A673 (cell line): ENCODE results near the gene FMN2. TPM values are rescaled to one million over a fixed set of nuclear protein-coding genes. Genes with fewer than 3 reads are reported as not detected.

Source experiments
- BruUV-seq: library from RNA; stranded (reverse); fragments of 400-500 nt; replicated peaks from 2 replicates; lab custom pipeline; 2021; lab: Mats Ljungman, UMichigan
- CTCF ChIA-PET: fragments of 300-600 bp; sonication (Branson Sonifier 250); formaldehyde crosslinking; loops from one replicate; lab custom pipeline; 2022; ENCODE audit warnings: antibody characterized with exemption; lab: Charles Lee
- POLR2A ChIA-PET: fragments of 300-600 bp; sonication (Branson Sonifier 250); formaldehyde crosslinking; loops from one replicate; lab custom pipeline; 2022; ENCODE audit warnings: antibody characterized with exemption; ENCODE audit not compliant: low non-redundant PET; lab: Charles Lee
- DNase-seq: peaks from one replicate; pipeline ENCODE4 v3.0.0-alpha.2; 2015; ENCODE audit warnings: low spot score
- H3K27ac ChIP-seq: fragments of 200-600 bp; sonication (generic); 2 replicates; pipeline ENCODE4 v1.5.1; 2016; ENCODE audit warnings: mixed run types, low read depth, mild to moderate bottlenecking, mixed read lengths, antibody characterized with exemption, low read length; ENCODE audit not compliant: poor library complexity, severe bottlenecking
- H3K27me3 ChIP-seq: fragments of 200-600 bp; sonication (generic); replicated peaks from 2 replicates; pipeline ENCODE4 v1.6.1; 2017; ENCODE audit warnings: mixed run types, low read depth, mild to moderate bottlenecking, mixed read lengths, antibody characterized with exemption, low read length; ENCODE audit not compliant: insufficient read depth, poor library complexity
- H3K36me3 ChIP-seq: fragments of 200-600 bp; sonication (generic); 2 replicates; pipeline ENCODE4 v1.6.1; 2016; ENCODE audit warnings: mixed run types, mild to moderate bottlenecking, mixed read lengths, antibody characterized with exemption, low read length; ENCODE audit not compliant: insufficient read depth, poor library complexity, severe bottlenecking
- H3K4me1 ChIP-seq: fragments of 200-600 bp; sonication (generic); 2 replicates; pipeline ENCODE4 v1.6.1; 2017; ENCODE audit warnings: mixed run types, mild to moderate bottlenecking, mixed read lengths, antibody characterized with exemption, low read length; ENCODE audit not compliant: insufficient read depth, poor library complexity, severe bottlenecking
- H3K4me3 ChIP-seq: fragments of 200-600 bp; sonication (generic); 2 replicates; pipeline ENCODE4 v1.5.1; 2016; ENCODE audit warnings: low read depth, mixed run types, mild to moderate bottlenecking, mixed read lengths, low read length; ENCODE audit not compliant: poor library complexity, severe bottlenecking
- H3K9me3 ChIP-seq: fragments of 200-600 bp; sonication (generic); 2 replicates; pipeline ENCODE4 v1.6.1; 2016; ENCODE audit warnings: mixed run types, low read depth, mild to moderate bottlenecking, mixed read lengths, antibody characterized with exemption, low read length; ENCODE audit not compliant: poor library complexity, severe bottlenecking
- EZH2 ChIP-seq: fragments of 200-600 bp; sonication (generic); IDR thresholded peaks from 2 replicates; pipeline ENCODE4 v1.6.1; 2017; ENCODE audit warnings: borderline replicate concordance, low read depth, mild to moderate bottlenecking, mixed read lengths, antibody characterized with exemption, low read length; ENCODE audit not compliant: poor library complexity, severe bottlenecking
- intact Hi-C: fragments of 100-400 bp; cut with micrococcal nuclease; formaldehyde crosslinking; loops from one replicate; pipeline ENCODE4 v1.10.0; 2022; ENCODE audit not compliant: unreplicated experiment
- total RNA-seq: library from RNA; stranded (reverse); gene quantifications from 2 replicates; pipeline ENCODE4 v1.2.3, GENCODE V29; 2021
- TF ChIP-seq, protein P1 (sequence below): fragments of 300-800, 200-600 bp; sonication (generic); conservative IDR thresholded peaks from 2 replicates; pipeline ENCODE4 v1.5.1; 2017; ENCODE audit warnings: low read depth, mild to moderate bottlenecking, antibody characterized with exemption, low read length, moderate library complexity, mixed read lengths

The FMN2 gene
- total RNA-seq, 1 experiment from 2014 or later: not detected

DNA sequence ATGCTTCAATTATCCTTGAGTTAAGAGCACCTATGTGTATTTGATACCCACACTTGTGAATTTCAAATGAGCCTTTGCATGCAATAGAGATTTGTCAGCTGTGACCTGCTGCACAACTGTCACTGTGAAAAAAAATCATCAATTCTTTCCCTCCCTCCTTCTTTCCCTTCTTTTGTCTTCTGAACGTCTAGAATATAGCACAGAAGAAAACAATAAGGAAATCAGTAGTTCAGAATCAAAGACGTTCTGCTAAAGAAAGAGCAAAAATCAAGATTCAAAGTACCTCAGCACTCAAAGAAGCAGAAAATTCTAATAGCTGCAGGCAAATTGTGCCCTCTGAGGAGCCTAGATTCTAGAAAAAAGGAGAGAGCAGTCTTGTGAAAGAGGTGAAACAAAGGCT lies 1.7 kb upstream of the FMN2 start:
- ChIA-PET POLR2A (no interaction called here), CTCF (no interaction called here)
- no peaks in the 10 kb centered on the region for H3K36me3 ChIP-seq
- no peaks in the 10 kb centered on the region for H3K9me3 ChIP-seq
- no peak for DNase-seq
- H3K27me3 ChIP-seq: peaks cover 49% of the 10 kb centered on the region
- intact Hi-C loops: no loop called here
- H3K27ac ChIP-seq: no peak overlapping the region
- no TSS peak for BruUV-seq
- no peaks in the 10 kb centered on the region for H3K4me1 ChIP-seq
- TF ChIP-seq EZH2: no peak
- TF ChIP-seq, protein P1, sequence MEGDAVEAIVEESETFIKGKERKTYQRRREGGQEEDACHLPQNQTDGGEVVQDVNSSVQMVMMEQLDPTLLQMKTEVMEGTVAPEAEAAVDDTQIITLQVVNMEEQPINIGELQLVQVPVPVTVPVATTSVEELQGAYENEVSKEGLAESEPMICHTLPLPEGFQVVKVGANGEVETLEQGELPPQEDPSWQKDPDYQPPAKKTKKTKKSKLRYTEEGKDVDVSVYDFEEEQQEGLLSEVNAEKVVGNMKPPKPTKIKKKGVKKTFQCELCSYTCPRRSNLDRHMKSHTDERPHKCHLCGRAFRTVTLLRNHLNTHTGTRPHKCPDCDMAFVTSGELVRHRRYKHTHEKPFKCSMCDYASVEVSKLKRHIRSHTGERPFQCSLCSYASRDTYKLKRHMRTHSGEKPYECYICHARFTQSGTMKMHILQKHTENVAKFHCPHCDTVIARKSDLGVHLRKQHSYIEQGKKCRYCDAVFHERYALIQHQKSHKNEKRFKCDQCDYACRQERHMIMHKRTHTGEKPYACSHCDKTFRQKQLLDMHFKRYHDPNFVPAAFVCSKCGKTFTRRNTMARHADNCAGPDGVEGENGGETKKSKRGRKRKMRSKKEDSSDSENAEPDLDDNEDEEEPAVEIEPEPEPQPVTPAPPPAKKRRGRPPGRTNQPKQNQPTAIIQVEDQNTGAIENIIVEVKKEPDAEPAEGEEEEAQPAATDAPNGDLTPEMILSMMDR: no peak
- no peak overlapping the region for H3K4me3 ChIP-seq

DNA sequence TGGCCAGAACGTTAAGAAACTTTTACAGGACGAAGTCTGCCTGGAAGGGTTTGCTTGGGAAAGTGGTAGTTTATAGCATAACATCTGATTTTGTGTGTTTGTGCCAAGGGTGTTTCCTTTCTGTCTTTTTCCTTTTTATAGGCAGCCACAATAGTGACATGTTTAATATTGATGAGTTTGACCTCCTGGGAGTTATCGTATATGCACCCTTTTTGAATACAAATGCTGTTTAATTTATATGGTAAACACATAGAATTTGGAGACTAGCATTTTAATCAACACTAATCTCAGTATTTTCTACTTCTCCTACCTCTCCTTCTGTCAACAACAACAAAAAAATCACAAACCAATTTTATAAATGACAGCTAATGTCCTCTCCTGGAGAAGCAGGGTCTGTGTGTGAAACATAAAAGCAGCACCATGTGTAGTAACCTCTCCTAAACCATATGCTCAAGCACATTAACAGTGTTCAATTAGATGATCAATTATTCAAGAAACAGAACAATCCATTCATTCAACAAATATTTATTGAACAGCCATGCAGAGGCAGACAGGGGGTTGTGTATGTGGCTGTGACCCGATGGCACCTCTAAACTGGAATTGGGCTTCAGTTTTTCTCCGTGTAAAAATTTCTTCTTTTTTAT lies 604 bp upstream of the FMN2 start:
- no peaks in the 10 kb centered on the region for H3K4me1 ChIP-seq
- no peaks in the 10 kb centered on the region for H3K9me3 ChIP-seq
- no peak overlapping the region for H3K4me3 ChIP-seq
- intact Hi-C loops: no loop called here
- H3K27ac ChIP-seq: no peak overlapping the region
- H3K36me3 ChIP-seq: no peaks in the 10 kb centered on the region
- BruUV-seq: no TSS peak
- no peak for DNase-seq
- H3K27me3 ChIP-seq: peaks cover 49% of the 10 kb centered on the region
- CTCF ChIA-PET: no interaction called here
- POLR2A ChIA-PET: no interaction called here
- TF ChIP-seq, protein P1: no peak
- no peak for TF ChIP-seq EZH2

DNA sequence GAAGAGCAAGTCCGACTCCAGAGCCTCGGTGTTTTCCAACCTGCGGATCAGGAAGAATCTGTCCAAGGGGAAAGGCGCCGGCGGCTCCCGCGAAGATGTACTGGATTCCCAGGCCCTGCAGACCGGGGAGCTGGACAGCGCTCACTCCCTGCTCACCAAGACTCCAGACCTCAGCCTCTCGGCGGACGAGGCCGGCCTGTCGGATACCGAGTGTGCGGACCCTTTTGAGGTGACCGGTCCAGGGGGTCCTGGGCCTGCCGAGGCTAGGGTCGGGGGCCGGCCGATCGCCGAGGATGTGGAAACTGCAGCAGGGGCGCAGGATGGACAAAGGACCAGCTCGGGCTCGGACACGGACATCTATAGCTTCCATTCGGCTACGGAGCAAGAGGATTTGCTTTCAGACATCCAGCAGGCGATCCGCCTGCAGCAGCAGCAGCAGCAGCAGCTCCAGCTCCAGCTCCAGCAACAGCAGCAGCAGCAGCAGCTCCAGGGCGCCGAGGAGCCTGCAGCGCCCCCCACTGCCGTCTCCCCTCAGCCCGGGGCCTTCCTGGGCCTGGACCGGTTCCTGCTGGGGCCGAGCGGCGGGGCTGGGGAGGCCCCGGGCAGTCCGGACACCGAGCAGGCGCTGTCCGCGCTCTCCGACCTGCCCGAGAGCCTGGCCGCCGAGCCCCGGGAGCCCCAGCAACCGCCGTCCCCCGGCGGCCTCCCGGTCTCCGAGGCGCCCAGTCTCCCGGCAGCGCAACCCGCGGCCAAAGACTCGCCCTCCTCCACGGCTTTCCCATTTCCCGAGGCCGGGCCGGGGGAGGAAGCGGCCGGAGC lies 827 bp downstream of the FMN2 start:
- ChIA-PET CTCF (no interaction called here), POLR2A (no interaction called here)
- no peak for DNase-seq
- no peaks in the 10 kb centered on the region for H3K36me3 ChIP-seq
- TF ChIP-seq, protein P1: no peak
- no peak for TF ChIP-seq EZH2
- intact Hi-C loops: no loop called here
- BruUV-seq: no TSS peak
- H3K4me3 ChIP-seq: no peak overlapping the region
- no peak overlapping the region for H3K27ac ChIP-seq
- H3K4me1 ChIP-seq: no peaks in the 10 kb centered on the region
- no peaks in the 10 kb centered on the region for H3K9me3 ChIP-seq
- H3K27me3 ChIP-seq: peaks cover 49% of the 10 kb centered on the region
